K562 (cell line): ENCODE results near the gene VSIG2.
A peak's percentile ranks its signal among the peaks of the same experiment; 100 is the strongest.

Source experiments
- CAMTA2 ChIP-seq: fragments of 250-450 bp; sonication (Bioruptor Pico); conservative IDR thresholded peaks from 2 replicates; pipeline ENCODE4 v1.5.1; 2022
- E2F6 ChIP-seq, 2 experiments: IDR thresholded peaks; 2 replicates each; pipeline ENCODE4 v1.6.1; 2011; ENCODE audit warnings: borderline replicate concordance in 1 of 2, control low read depth in 1 of 2, low read depth in 1 of 2, low read length in 1 of 2, mild to moderate bottlenecking in 1 of 2, mixed read lengths in 1 of 2, moderate library complexity in 1 of 2; ENCODE audit not compliant: insufficient read depth in 1 of 2, insufficient read length in 1 of 2, poor library complexity in 1 of 2, severe bottlenecking in 1 of 2; ENCODE audit errors: extremely low read depth in 1 of 2
- HDAC8 ChIP-seq: fragments of 450-650 bp; IDR thresholded peaks from 2 replicates; pipeline ENCODE4 v1.6.1; 2016; ENCODE audit warnings: mild to moderate bottlenecking, missing genetic modification characterization, moderate library complexity, missing compliant biosample characterization
- NFIC ChIP-seq: fragments of 450-650 bp; IDR thresholded peaks from 2 replicates; pipeline ENCODE4 v1.6.1; 2017; ENCODE audit warnings: mild to moderate bottlenecking, inconsistent platforms
- NRF1 ChIP-seq, 2 experiments: fragments of 450-650 bp; IDR thresholded peaks in 1 of 2; conservative IDR thresholded peaks in 1 of 2; 2 replicates each; pipeline ENCODE4 v1.6.1; 2014; ENCODE audit warnings: mild to moderate bottlenecking in 2 of 2
- POLR2AphosphoS5 ChIP-seq: IDR thresholded peaks from 2 replicates; pipeline ENCODE4 v1.6.1; 2011; ENCODE audit warnings: mild to moderate bottlenecking, low read depth, low read length, moderate library complexity; ENCODE audit not compliant: control insufficient read depth, insufficient read depth
- SAP30 ChIP-seq: fragments of 200-600 bp; sonication (generic); IDR thresholded peaks from 2 replicates; pipeline ENCODE4 v1.6.1; 2012; ENCODE audit warnings: borderline replicate concordance, low read depth, mild to moderate bottlenecking, moderate library complexity, low read length, control low read depth, inconsistent platforms; ENCODE audit not compliant: insufficient read depth, poor library complexity, severe bottlenecking
- ZNF41 ChIP-seq: fragments of 250-450 bp; sonication (Bioruptor Pico); conservative IDR thresholded peaks from 2 replicates; pipeline ENCODE4 v1.4.0; 2020; ENCODE audit warnings: mild to moderate bottlenecking
- ZNF589 ChIP-seq: fragments of 200-800 bp; sonication (Bioruptor generic); IDR thresholded peaks from 2 replicates; pipeline ENCODE4 v1.6.1; 2016; ENCODE audit warnings: low read depth, missing genetic modification characterization, missing compliant biosample characterization

- TF ChIP-seq NFIC: peak; percentile 43; the same call in 1 of the 2 replicates
- peak; percentile 30 to 51 for TF ChIP-seq E2F6 (IDR thresholded peaks at IDR 0.05; ENCODE audit: borderline replicate concordance in 1 of 2, extremely low read depth in 1 of 2, insufficient read depth in 1 of 2, insufficient read length in 1 of 2, low read depth in 1 of 2, low read length in 1 of 2, poor library complexity in 1 of 2, severe bottlenecking in 1 of 2)
- no peak for TF ChIP-seq HDAC8 (tag)
- TF ChIP-seq SAP30: peak; percentile 36
- no peak for TF ChIP-seq ZNF589 (CRISPR knock-in tag)
- no peak for TF ChIP-seq ZNF41
- TF ChIP-seq POLR2AphosphoS5: peak; percentile 68; the same call in 1 of the 2 replicates
- no peak for TF ChIP-seq CAMTA2 (CRISPR knock-in tag)
- peak; percentile 71 to 76 for TF ChIP-seq NRF1 (conservative IDR thresholded peaks at IDR 0.05 in 1 of 2, IDR thresholded peaks at IDR 0.05 in 1 of 2)
These were observed 48.3 kb upstream of the VSIG2 start, which contains the start of gene MSANTD2 for GRCh38 chr11:124800226-124800929.
